NCI-H446 treated with DMSO at 0.1 percent for 48 hours (cell line): ENCODE results near the gene SYNPO2L.
"Not testable (repeated sequence)": the region's sequence is repeated elsewhere in the genome, so short reads cannot be mapped to it uniquely, and the experiment has no call there.

Source experiments
- DNase-seq: peaks from one replicate; lab custom pipeline; 2025; lab: John Stamatoyannopoulos, UW

SYNPO2L gene

GRCh38 chr10:73623056-73623455 lies 32.8 kb downstream of the SYNPO2L start:
- no peak for DNase-seq

- DNase-seq: not testable (repeated sequence)
Observed at GRCh38 chr10:73620974-73621373, 34.9 kb downstream of the SYNPO2L start.

DNA sequence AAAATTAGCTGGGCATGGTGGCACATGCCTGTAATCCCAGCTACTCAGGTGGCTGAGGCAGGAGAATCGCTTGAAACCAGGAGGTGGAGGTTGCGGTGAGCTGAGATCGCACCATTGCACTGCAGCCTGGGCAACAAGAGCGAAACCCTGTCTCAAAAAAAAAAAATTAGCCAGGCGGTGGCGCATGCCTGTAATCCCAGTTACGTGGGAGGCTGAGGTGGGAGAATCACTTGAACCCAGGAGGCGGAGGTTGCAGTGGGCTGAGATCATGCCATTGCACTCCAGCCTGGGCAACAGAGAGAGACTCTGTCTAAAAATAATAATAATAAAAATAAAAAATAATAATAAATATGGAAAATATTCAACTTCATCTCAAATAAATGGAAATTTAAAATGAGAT lies 38.7 kb downstream of the SYNPO2L start:
- not testable (repeated sequence) for DNase-seq

GRCh38 chr10:73614720-73615119 lies 41.1 kb downstream of the SYNPO2L start:
- no peak for DNase-seq

- DNase-seq: no peak
Observed at GRCh38 chr10:73609116-73609515, 46.7 kb downstream of the SYNPO2L start.

DNA sequence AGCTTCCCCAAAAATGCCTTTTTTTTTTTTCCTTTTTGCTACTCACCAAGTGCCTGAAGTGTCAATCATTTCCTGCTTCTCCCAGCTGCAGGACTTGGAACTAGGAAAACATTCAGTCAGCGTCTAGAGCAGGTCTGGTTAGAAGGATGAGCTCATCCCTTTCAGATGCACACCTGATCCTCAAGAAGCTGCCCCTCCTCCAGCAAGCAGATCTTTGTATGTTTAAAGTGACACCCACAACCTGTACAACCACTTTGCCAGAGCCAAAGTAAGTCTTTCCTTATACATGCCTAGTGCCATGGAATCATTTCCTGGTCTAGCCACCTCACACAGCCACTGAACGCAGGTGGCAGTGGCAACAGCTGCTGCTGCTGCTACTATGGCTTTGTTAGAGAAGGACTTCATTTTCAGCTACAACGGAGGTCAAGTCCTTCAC lies 54.3 kb downstream of the SYNPO2L start:
- no peak for DNase-seq

DNA sequence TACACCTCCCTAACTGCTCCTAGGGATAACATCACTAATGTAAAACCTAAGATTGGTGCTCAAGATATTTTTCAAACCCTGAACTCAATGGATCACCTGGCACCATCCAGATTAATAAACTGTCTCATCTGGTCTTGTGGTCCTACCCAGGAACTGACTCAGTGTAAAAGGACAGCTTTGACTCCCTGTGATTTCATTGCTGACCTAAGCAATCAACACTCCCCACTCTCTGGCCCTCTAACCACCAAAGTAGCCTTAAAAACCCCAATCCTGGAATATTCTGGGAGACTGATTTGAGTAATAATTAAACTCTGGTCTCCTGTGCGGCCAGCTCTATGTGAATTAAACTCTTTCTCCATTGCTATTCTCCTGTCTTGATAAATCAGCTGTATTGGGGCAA lies 58.5 kb downstream of the SYNPO2L start:
- DNase-seq: no peak
